GM12878 (cell line): ENCODE results near the gene MOV10L1. TPM values are rescaled to one million over a fixed set of nuclear protein-coding genes. Genes with fewer than 3 reads are reported as not detected.

ENCODE experiments used
- ATAC-seq: fragments of 200-7000 bp; cut with Tn5 transposase; 3 replicates; pipeline ENCODE4 v1.9.1; 2020; ENCODE audit warnings: mild to moderate bottlenecking, moderate library complexity
- BruUV-seq: library from RNA; stranded (reverse); fragments of 400-500 nt; replicated peaks from 2 replicates; lab custom pipeline; 2021; lab: Mats Ljungman, UMichigan
- CTCF ChIA-PET: fragments of 300-600 bp; sonication (Branson Sonifier 250); formaldehyde crosslinking; extraction: SDS; loops from one replicate; lab custom pipeline; 2021; ENCODE audit warnings: inconsistent platforms; lab: Yijun Ruan, JAX
- POLR2A ChIA-PET: fragments of 350-600 bp; formaldehyde crosslinking; extraction: SDS; loops from one replicate; lab custom pipeline; 2021; ENCODE audit warnings: inconsistent platforms; lab: Charles Lee
- RAD21 ChIA-PET: fragments of 300-600 bp; sonication (Branson Sonifier 250); formaldehyde crosslinking; loops from one replicate; lab custom pipeline; 2023; ENCODE audit warnings: antibody characterized with exemption; ENCODE audit not compliant: unreplicated experiment; lab: Charles Lee
- SMC1A ChIA-PET: fragments of 300-600 bp; sonication (Branson Sonifier 250); formaldehyde crosslinking; loops from one replicate; lab custom pipeline; 2023; ENCODE audit not compliant: unreplicated experiment, uncharacterized antibody; lab: Charles Lee
- DNase-seq: peaks from one replicate; pipeline ENCODE4 v3.0.0-alpha.2; 2011; ENCODE audit warnings: low read depth, low spot score
- FAIRE-seq: peaks from 3 replicates; lab custom pipeline; 2011; peaks lifted over from hg19 to GRCh38; lab: Jason Lieb, UNC
- H2AFZ ChIP-seq: 2 replicates; pipeline ENCODE4 v1.6.0; 2011; ENCODE audit warnings: low read depth, low read length, control low read depth; ENCODE audit not compliant: control insufficient read depth
- H3K27ac ChIP-seq: 2 replicates; pipeline ENCODE4 v1.5.1; 2011; ENCODE audit warnings: control low read depth; ENCODE audit not compliant: control insufficient read depth, insufficient read depth
- H3K27me3 ChIP-seq, 2 experiments: replicated peaks in 1 of 2; 2 replicates each; pipeline versions ENCODE4 v1.6.0 to v1.6.1; 2011; ENCODE audit warnings: low read length in 1 of 2; ENCODE audit not compliant: control insufficient read depth in 2 of 2, insufficient read depth in 2 of 2
- H3K36me3 ChIP-seq, 2 experiments: 2 replicates each; pipeline ENCODE4 v1.5.1; 2011; ENCODE audit warnings: low read length in 1 of 2; ENCODE audit not compliant: control insufficient read depth in 2 of 2, insufficient read depth in 2 of 2
- H3K4me1 ChIP-seq: 2 replicates; pipeline ENCODE4 v1.6.1; 2011; ENCODE audit warnings: mild to moderate bottlenecking, low read length, moderate library complexity, mixed read lengths; ENCODE audit not compliant: control insufficient read depth, insufficient read depth
- H3K4me2 ChIP-seq: 2 replicates; pipeline ENCODE4 v1.6.0; 2011; ENCODE audit warnings: control low read depth; ENCODE audit not compliant: control insufficient read depth, insufficient read depth
- H3K4me3 ChIP-seq: fragments of 200-600 bp; sonication (generic); 2 replicates; pipeline ENCODE4 v1.5.1; 2016
- H3K79me2 ChIP-seq: 2 replicates; pipeline ENCODE4 v1.6.0; 2011; ENCODE audit warnings: low read length; ENCODE audit not compliant: control insufficient read depth, insufficient read depth
- H3K9ac ChIP-seq: 2 replicates; pipeline ENCODE4 v1.8.0; 2011; ENCODE audit warnings: low read length, control low read depth, mixed read lengths; ENCODE audit not compliant: control insufficient read depth, insufficient read depth
- H3K9me3 ChIP-seq: replicated peaks from 3 replicates; pipeline ENCODE4 v1.5.1; 2011; ENCODE audit warnings: mild to moderate bottlenecking, low read length; ENCODE audit not compliant: control insufficient read depth, insufficient read depth
- H4K20me1 ChIP-seq: 2 replicates; pipeline ENCODE4 v1.6.0; 2011; ENCODE audit not compliant: control insufficient read depth, insufficient read depth
- BMI1 ChIP-seq: fragments of 450-650 bp; IDR thresholded peaks from 2 replicates; pipeline ENCODE4 v1.6.1; 2016; ENCODE audit warnings: mild to moderate bottlenecking, moderate library complexity, borderline replicate concordance
- CHD4 ChIP-seq: fragments of 200-600 bp; sonication (generic); IDR thresholded peaks from 2 replicates; pipeline ENCODE4 v1.6.1; 2016; ENCODE audit warnings: mild to moderate bottlenecking
- E4F1 ChIP-seq: fragments of 450-650 bp; IDR thresholded peaks from 2 replicates; pipeline ENCODE4 v1.6.1; 2018; ENCODE audit warnings: borderline replicate concordance, mild to moderate bottlenecking; ENCODE audit not compliant: partially characterized antibody
- IKZF1 ChIP-seq: fragments of 450-650 bp; conservative IDR thresholded peaks from 2 replicates; pipeline ENCODE4 v1.6.1; 2017; ENCODE audit warnings: antibody characterized with exemption, mild to moderate bottlenecking
- MEF2B ChIP-seq: fragments of 450-650 bp; IDR thresholded peaks from 2 replicates; pipeline ENCODE4 v1.6.1; 2018; ENCODE audit warnings: mild to moderate bottlenecking, moderate library complexity; ENCODE audit not compliant: partially characterized antibody, poor library complexity, severe bottlenecking
- MXI1 ChIP-seq: fragments of 150-350 bp; IDR thresholded peaks from 2 replicates; pipeline ENCODE4 v1.6.1; 2011; ENCODE audit warnings: low read depth, mild to moderate bottlenecking, inconsistent platforms, low read length, improper control_type of control experiment
- POU2F2 ChIP-seq: IDR thresholded peaks from 3 replicates; pipeline ENCODE4 v1.6.1; 2011; ENCODE audit warnings: low read depth, mild to moderate bottlenecking, low read length, borderline replicate concordance
- SIX5 ChIP-seq: IDR thresholded peaks from 2 replicates; pipeline ENCODE4 v1.6.1; 2011; ENCODE audit warnings: mild to moderate bottlenecking, low read depth, low read length, moderate library complexity; ENCODE audit not compliant: severe bottlenecking
- SMAD5 ChIP-seq: IDR thresholded peaks from 2 replicates; pipeline ENCODE4 v1.6.1; 2016; ENCODE audit warnings: antibody characterized with exemption, low read depth
- WRNIP1 ChIP-seq: IDR thresholded peaks from 2 replicates; pipeline ENCODE4 v1.6.1; 2011; ENCODE audit warnings: low read depth, low read length, improper control_type of control experiment, borderline replicate concordance
- ZBTB33 ChIP-seq: fragments of 450-650 bp; IDR thresholded peaks from 2 replicates; pipeline ENCODE4 v1.6.1; 2017; ENCODE audit warnings: mild to moderate bottlenecking
- ZNF384 ChIP-seq: IDR thresholded peaks from 2 replicates; pipeline ENCODE4 v1.6.1; 2012; ENCODE audit warnings: low read depth, mild to moderate bottlenecking, low read length, improper control_type of control experiment, borderline replicate concordance
- ZNF622 ChIP-seq: fragments of 450-650 bp; IDR thresholded peaks from 2 replicates; pipeline ENCODE4 v1.6.1; 2017; ENCODE audit warnings: mild to moderate bottlenecking, inconsistent platforms
- WGBS: methylation state at CpG from one replicate; pipeline ENCODE4 v1.1.6; 2016; ENCODE audit warnings: low lambda C conversion rate; ENCODE audit not compliant: insufficient replicate concordance, insufficient coverage; ENCODE audit errors: missing lambda C conversion rate; 5-methylcytosine and 5-hydroxymethylcytosine counted together
- in situ Hi-C: fragments of 300-500 bp; cut with MboI; formaldehyde crosslinking; loops from 9 replicates; pipeline ENCODE4 v1.14.3; 2018; ENCODE audit warnings: mixed read lengths
- intact Hi-C: fragments of 100-400 bp; cut with micrococcal nuclease; formaldehyde crosslinking; loops from one replicate; pipeline ENCODE4 v1.14.2; 2022; ENCODE audit not compliant: unreplicated experiment
- polyA plus RNA-seq, 11 experiments: library from polyadenylated mRNA; depleted of rRNA in 4 of 11; unstranded in 6 of 11; stranded (reverse) in 5 of 11; fragments of >200 nt; fragmentation: Nextera tagmentation in 4 of 11; fragmentation: Illumina TruSeq in 1 of 11; extraction: Ambion mirVana in 4 of 11; extraction: Trizol in 1 of 11; gene quantifications; 1 replicate in 1 of 11; 2 replicates in 10 of 11; pipeline versions ENCODE4 v1.2.1 to v1.2.3, GENCODE V29; 2011 to 2016; ENCODE audit warnings: inconsistent platforms in 2 of 11, missing spikeins in 2 of 11, low read depth in 1 of 11
- total RNA-seq, 4 experiments: library from RNA; depleted of rRNA in 3 of 4; stranded (reverse); fragments of >200 nt in 3 of 4; fragmentation: Illumina TruSeq in 1 of 4; extraction: Trizol in 1 of 4; gene quantifications; 2 replicates each; pipeline versions ENCODE4 v1.2.1 to v1.2.3, GENCODE V29; 2013 to 2021

Gene MOV10L1
- total and polyA plus RNA-seq, 10 of the 15 experiments (the other 5 are each of a cell fraction or from before 2014, with no cell fraction given), result 0.22 TPM; not detected in 9

- Histone ChIP-seq H3K79me2 (no peaks in the 10 kb centered on the region), H3K27ac (no peak overlapping the region), H3K9ac (no peak overlapping the region), H3K36me3 (no peaks in the 10 kb centered on the region), H3K9me3 (no peaks in the 10 kb centered on the region), H4K20me1 (no peaks in the 10 kb centered on the region), H3K4me2 (no peak overlapping the region), H3K4me3 (no peak overlapping the region), H2AFZ (no peak overlapping the region), H3K4me1 (peaks cover 6% of the 10 kb centered on the region), H3K27me3 (peaks cover 2 to 5% of the 10 kb centered on the region in 2 experiments; a peak in 3 of 4 replicates)
- 52% methylated on average over 15 of the region's 15 CpGs for WGBS
- intact Hi-C loops (no loop called here), in situ Hi-C loops (no loop called here)
- BruUV-seq, result no TSS peak
- ATAC-seq (no peak), FAIRE-seq (no peak), DNase-seq (no peak)
- ChIA-PET POLR2A (interaction anchor here (0.8 kb wide), 1 partner anchor 21 kb away, joined by 3 read pairs; no protein-coding TSS in a partner anchor), CTCF (no interaction called here), RAD21 (no interaction called here), SMC1A (no interaction called here)
- TF ChIP-seq SIX5 (no peak), IKZF1 (no peak), BMI1 (no peak), ZNF384 (no peak), POU2F2 (no peak), MEF2B (no peak), SMAD5 (no peak), CHD4 (no peak)
Observed at GRCh38 chr22:50171319-50171964, 81.6 kb downstream of the MOV10L1 start.

GRCh38 chr22:50171965-50172421 lies 82.2 kb downstream of the MOV10L1 start:
- in situ Hi-C loops (no loop called here), intact Hi-C loops (no loop called here)
- FAIRE-seq (no peak), ATAC-seq (no peak), DNase-seq (no peak)
- Histone ChIP-seq H3K9ac (no peak overlapping the region), H3K79me2 (no peaks in the 10 kb centered on the region), H3K36me3 (no peaks in the 10 kb centered on the region), H3K9me3 (no peaks in the 10 kb centered on the region), H3K4me3 (no peak overlapping the region), H3K4me2 (no peak overlapping the region), H3K27me3 (peaks cover 2 to 5% of the 10 kb centered on the region in 2 experiments; a peak in 3 of 4 replicates), H3K27ac (no peak overlapping the region), H2AFZ (no peak overlapping the region), H3K4me1 (peaks cover 6% of the 10 kb centered on the region), H4K20me1 (no peaks in the 10 kb centered on the region)
- SMC1A ChIA-PET, result no interaction called here
- BruUV-seq, result no TSS peak
- WGBS, result 69% methylated on average over 13 of the region's 13 CpGs
- POLR2A ChIA-PET, result no interaction called here
- RAD21 ChIA-PET, result no interaction called here
- CTCF ChIA-PET, result no interaction called here
- TF ChIP-seq WRNIP1 (no peak), ZBTB33 (no peak), E4F1 (no peak), ZNF622 (no peak), MXI1 (no peak)
